B cell (primary cell): ENCODE results near the gene SLC5A2. TPM values are rescaled to one million over a fixed set of nuclear protein-coding genes. Genes with fewer than 3 reads are reported as not detected.
A peak's percentile ranks its signal among the peaks of the same experiment; 100 is the strongest.

ENCODE experiments used
- ATAC-seq: fragments of 200-7000 bp; cut with Tn5 transposase; one replicate; pipeline ENCODE4 v1.10.0; 2021; ENCODE audit warnings: low read depth, mild to moderate bottlenecking, moderate number of reproducible peaks, moderate library complexity
- CTCF ChIA-PET: fragments of 350-600 bp; sonication (Branson Sonifier 250); formaldehyde crosslinking; loops from one replicate; lab custom pipeline; 2021; ENCODE audit warnings: antibody characterized with exemption, inconsistent platforms; lab: Charles Lee
- POLR2A ChIA-PET: fragments of 350-600 bp; sonication (Branson Sonifier 250); formaldehyde crosslinking; loops from one replicate; lab custom pipeline; 2021; ENCODE audit warnings: antibody characterized with exemption; lab: Charles Lee
- DNase-seq: peaks from one replicate; pipeline ENCODE4 v3.0.0; 2013
- H2AFZ ChIP-seq: 2 replicates; pipeline ENCODE4 v1.6.1; 2012; ENCODE audit warnings: mild to moderate bottlenecking, low read depth, low read length; ENCODE audit not compliant: insufficient read depth, poor library complexity, severe bottlenecking
- H3K27ac ChIP-seq, 2 donors: 1 replicate in 1 of 2; 2 replicates in 1 of 2; pipeline ENCODE4 v1.5.1; 2012 to 2013; ENCODE audit warnings: low read length in 2 of 2, mild to moderate bottlenecking in 2 of 2, moderate library complexity in 1 of 2
- H3K27me3 ChIP-seq, 4 experiments: fragments of 200-600 bp in 1 of 4; sonication (generic) in 1 of 4; replicated peaks in 1 of 4; 1 replicate in 2 of 4; 2 replicates in 2 of 4; pipeline versions ENCODE4 v1.6.1 to v1.7.0; 2013 to 2016; ENCODE audit warnings: low read length in 3 of 4, mild to moderate bottlenecking in 2 of 4, mixed read lengths in 1 of 4, moderate library complexity in 1 of 4; ENCODE audit not compliant: insufficient read depth in 4 of 4, control insufficient read depth in 3 of 4; ENCODE audit errors: control extremely low read depth in 1 of 4
- H3K36me3 ChIP-seq, 2 experiments: replicated peaks in 1 of 2; 1 replicate in 1 of 2; 2 replicates in 1 of 2; pipeline versions ENCODE4 v1.6.1 to v1.7.1; 2013; ENCODE audit warnings: low read length in 1 of 2; ENCODE audit not compliant: insufficient read depth in 2 of 2, control insufficient read depth in 1 of 2; ENCODE audit errors: control extremely low read depth in 1 of 2, extremely low read depth in 1 of 2
- H3K4me1 ChIP-seq, 2 donors: fragments of 200-600 bp in 1 of 2; sonication (generic) in 1 of 2; 1 replicate in 1 of 2; 2 replicates in 1 of 2; pipeline versions ENCODE4 v1.5.1 to v1.6.1; 2013 to 2017; ENCODE audit warnings: low read length in 2 of 2; ENCODE audit not compliant: control insufficient read depth in 2 of 2, insufficient read depth in 2 of 2
- H3K4me2 ChIP-seq: replicated peaks from 2 replicates; pipeline ENCODE3; 2012; ENCODE audit warnings: mild to moderate bottlenecking, low read depth, low read length; ENCODE audit not compliant: poor library complexity, severe bottlenecking
- H3K4me3 ChIP-seq, 5 experiments: fragments of 200-600 bp in 1 of 5; sonication (generic) in 1 of 5; 1 replicate in 3 of 5; 2 replicates in 2 of 5; pipeline versions ENCODE4 v1.5.1 to v1.7.0; 2011 to 2016; ENCODE audit warnings: low read length in 4 of 5, mild to moderate bottlenecking in 4 of 5, low read depth in 2 of 5, control low read depth in 1 of 5, moderate library complexity in 1 of 5; ENCODE audit not compliant: insufficient read depth in 1 of 5; ENCODE audit errors: control extremely low read depth in 1 of 5, extremely low read depth in 1 of 5
- H3K79me2 ChIP-seq: fragments of 200-600 bp; sonication (generic); one replicate; pipeline ENCODE4 v1.6.0; 2016; ENCODE audit warnings: low read length; ENCODE audit not compliant: control insufficient read depth, insufficient read depth
- H3K9ac ChIP-seq: fragments of 200-600 bp; sonication (generic); 2 replicates; pipeline ENCODE4 v1.6.1; 2017; ENCODE audit warnings: mild to moderate bottlenecking, low read length, moderate library complexity
- H3K9me3 ChIP-seq, 3 donors: one replicate each; pipeline versions ENCODE4 v1.6.1 to v1.7.1; 2013; ENCODE audit warnings: low read length in 2 of 3; ENCODE audit not compliant: control insufficient read depth in 2 of 3, insufficient read depth in 1 of 3; ENCODE audit errors: control extremely low read depth in 1 of 3
- H4K20me1 ChIP-seq: 2 replicates; pipeline ENCODE4 v1.6.0; 2012; ENCODE audit warnings: mild to moderate bottlenecking, low read length; ENCODE audit not compliant: insufficient read depth, control insufficient read depth, poor library complexity, severe bottlenecking
- H3K27ac Mint-ChIP-seq: one replicate; pipeline ENCODE4 v1.8.0; 2021; ENCODE audit warnings: mixed read lengths
- H3K27me3 Mint-ChIP-seq: one replicate; pipeline ENCODE4 v1.8.0; 2021; ENCODE audit warnings: mixed read lengths
- H3K4me1 Mint-ChIP-seq: one replicate; pipeline ENCODE4 v1.8.0; 2021; ENCODE audit warnings: mixed read lengths
- H3K4me3 Mint-ChIP-seq: one replicate; pipeline ENCODE4 v1.8.0; 2021; ENCODE audit warnings: mixed read lengths
- H3K9me3 Mint-ChIP-seq: one replicate; pipeline ENCODE4 v1.8.0; 2022; ENCODE audit warnings: mixed read lengths; ENCODE audit not compliant: insufficient read depth
- EZH2 ChIP-seq: IDR thresholded peaks from 2 replicates; pipeline ENCODE4 v1.6.1; 2012; ENCODE audit warnings: borderline replicate concordance, low read depth, mild to moderate bottlenecking, moderate library complexity, low read length; ENCODE audit not compliant: insufficient read depth, poor library complexity, severe bottlenecking
- WGBS: methylation state at CpG from one replicate; pipeline ENCODE4 v1.1.5; 2013; ENCODE audit warnings: missing lambda C conversion rate; ENCODE audit not compliant: insufficient coverage; 5-methylcytosine and 5-hydroxymethylcytosine counted together
- intact Hi-C: fragments of 100-400 bp; cut with micrococcal nuclease; formaldehyde crosslinking; loops from one replicate; pipeline ENCODE4 v1.10.0; 2022
- polyA plus RNA-seq: library from polyadenylated mRNA; depleted of rRNA; stranded (reverse); fragments of >200 nt; gene quantifications from 2 replicates; pipeline ENCODE4 v1.2.3, GENCODE V29; 2012
- total RNA-seq, 2 donors: library from RNA; stranded (reverse); fragments of 120-200 nt in 1 of 2; gene quantifications; 1 replicate in 1 of 2; 2 replicates in 1 of 2; pipeline versions ENCODE4 v1.2.3 to v1.2.4, GENCODE V29; 2013 to 2022
- TF ChIP-seq, protein P1 (sequence below): fragments of 200-600 bp; IDR thresholded peaks from one replicate; pipeline ENCODE4 v1.8.0; 2022; ENCODE audit warnings: antibody characterized with exemption, mild to moderate bottlenecking

SLC5A2 gene
- total and polyA plus RNA-seq, 2 donors (not counting 1 experiment from before 2014, with no cell fraction given) = 0.67 to 0.69 TPM

DNA sequence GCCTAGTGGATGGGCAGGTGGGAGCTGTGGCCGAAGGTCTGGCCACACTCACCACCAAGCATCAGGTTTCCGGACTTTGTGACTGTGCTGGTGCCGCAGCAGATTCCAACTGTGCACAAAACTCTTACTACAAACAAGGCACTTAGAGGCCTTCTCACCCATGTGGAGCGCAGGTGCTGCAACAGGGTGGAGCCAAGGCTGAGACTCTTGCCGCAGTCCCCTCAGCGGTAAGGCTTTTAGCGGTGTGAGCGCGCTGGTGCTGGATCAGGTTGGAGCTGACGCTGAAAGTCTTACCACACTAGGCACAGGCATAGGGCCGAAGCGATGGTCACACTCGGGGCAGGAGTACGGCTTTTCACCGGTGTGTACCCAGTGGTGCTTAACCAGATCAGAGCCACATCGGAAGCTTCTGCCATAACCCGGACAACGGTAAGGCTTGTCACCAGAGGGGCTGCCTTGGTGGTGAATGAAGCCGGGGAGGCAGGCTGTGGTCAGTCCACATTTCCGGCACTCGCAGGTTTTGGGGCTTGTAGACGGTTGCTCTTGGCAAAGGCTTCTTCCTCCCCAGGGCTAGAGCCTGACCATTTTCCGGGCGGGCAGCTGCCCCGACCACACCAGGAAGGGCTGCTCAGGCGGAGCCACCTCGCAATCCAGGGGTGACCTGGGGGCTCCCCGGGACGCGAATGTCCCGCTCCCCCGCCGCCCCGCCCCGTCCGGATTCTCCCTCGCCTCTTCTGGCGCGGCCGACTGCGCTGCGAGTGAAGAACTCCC, 24.7 kb upstream of the SLC5A2 start:
- H3K27ac Mint-ChIP-seq = peak overlapping the region; percentile 100
- no peaks in the 10 kb centered on the region for H3K9me3 Mint-ChIP-seq
- Histone ChIP-seq H3K4me2 (peak overlapping the region; percentile 95), H2AFZ (peak overlapping the region; percentile 81), H3K27ac (peak overlapping the region; percentile 94 to 99), H3K4me3 (peak overlapping the region; percentile 71 to 94 (median 87)), H3K9ac (peak overlapping the region; percentile 95), H3K36me3 (peaks cover 0 to 9% of the 10 kb centered on the region in 2 experiments), H3K79me2 (peaks cover 21% of the 10 kb centered on the region), H4K20me1 (peaks cover 27% of the 10 kb centered on the region), H3K4me1 (peaks cover 29 to 42% of the 10 kb centered on the region in 2 donors), H3K9me3 (no peaks in the 10 kb centered on the region), H3K27me3 (no peaks in the 10 kb centered on the region)
- WGBS = under 1% methylated on average over 42 of the region's 42 CpGs
- ChIA-PET POLR2A (interaction anchor here (0.7 to 2.7 kb wide), 7 partner anchors 19 to 799 kb away, joined by 3 to 12 read pairs (median 8); partner anchors contain the start of genes FUS, ZNF646 and ZNF668), CTCF (interaction anchor here (1.0 to 7.2 kb wide), 6 partner anchors 14 to 413 kb away, joined by 3 to 43 read pairs (median 4); partner anchors contain the start of gene ZNF843)
- no peaks in the 10 kb centered on the region for H3K27me3 Mint-ChIP-seq
- ATAC-seq (no peak), DNase-seq (peak; percentile 74)
- H3K4me3 Mint-ChIP-seq = peak overlapping the region; percentile 94
- intact Hi-C loops = loop anchor here (2.0 to 5.0 kb wide), 4 partner anchors 15 to 901 kb away; partner anchors contain the start of genes PYCARD, ZNF764 and ZNF843
- TF ChIP-seq EZH2 = no peak
- TF ChIP-seq, protein P1, sequence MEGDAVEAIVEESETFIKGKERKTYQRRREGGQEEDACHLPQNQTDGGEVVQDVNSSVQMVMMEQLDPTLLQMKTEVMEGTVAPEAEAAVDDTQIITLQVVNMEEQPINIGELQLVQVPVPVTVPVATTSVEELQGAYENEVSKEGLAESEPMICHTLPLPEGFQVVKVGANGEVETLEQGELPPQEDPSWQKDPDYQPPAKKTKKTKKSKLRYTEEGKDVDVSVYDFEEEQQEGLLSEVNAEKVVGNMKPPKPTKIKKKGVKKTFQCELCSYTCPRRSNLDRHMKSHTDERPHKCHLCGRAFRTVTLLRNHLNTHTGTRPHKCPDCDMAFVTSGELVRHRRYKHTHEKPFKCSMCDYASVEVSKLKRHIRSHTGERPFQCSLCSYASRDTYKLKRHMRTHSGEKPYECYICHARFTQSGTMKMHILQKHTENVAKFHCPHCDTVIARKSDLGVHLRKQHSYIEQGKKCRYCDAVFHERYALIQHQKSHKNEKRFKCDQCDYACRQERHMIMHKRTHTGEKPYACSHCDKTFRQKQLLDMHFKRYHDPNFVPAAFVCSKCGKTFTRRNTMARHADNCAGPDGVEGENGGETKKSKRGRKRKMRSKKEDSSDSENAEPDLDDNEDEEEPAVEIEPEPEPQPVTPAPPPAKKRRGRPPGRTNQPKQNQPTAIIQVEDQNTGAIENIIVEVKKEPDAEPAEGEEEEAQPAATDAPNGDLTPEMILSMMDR = no peak
- peaks cover 56% of the 10 kb centered on the region for H3K4me1 Mint-ChIP-seq
